Activated CD4-positive, alpha-beta T cell treated with anti-CD3 and anti-CD28 coated beads, Interleukin-2, amount 50 U/mL, for 48 hours (primary cell): ENCODE data around the gene MSL1.
"Not testable (repeated sequence)": the region's sequence is repeated elsewhere in the genome, so short reads cannot be mapped to it uniquely, and the experiment has no call there.

Source experiments
- DNase-seq, 2 experiments: peaks; one replicate each; pipeline ENCODE4 v3.0.0-alpha.2; 2020

MSL1 gene

DNA sequence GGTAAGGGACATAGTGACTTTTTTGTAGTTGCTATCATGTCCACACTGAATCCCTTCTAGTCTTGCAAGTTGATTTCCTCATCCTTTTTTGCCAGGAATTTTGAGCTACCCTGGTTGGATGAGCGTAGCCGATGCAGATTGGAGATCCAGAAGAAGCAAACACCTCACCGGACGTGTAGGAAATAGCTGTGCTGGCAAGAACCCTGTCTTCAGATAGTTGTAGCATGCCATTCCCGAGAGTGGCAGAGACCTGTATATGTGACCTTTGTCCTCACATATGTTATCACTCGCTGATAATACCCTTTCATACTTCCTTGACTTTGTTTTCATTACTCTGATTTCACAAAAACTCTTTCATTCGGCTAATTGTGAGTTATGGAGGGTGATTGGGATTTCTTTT, 12.4 kb downstream of the MSL1 start:
- DNase-seq: no peak

DNA sequence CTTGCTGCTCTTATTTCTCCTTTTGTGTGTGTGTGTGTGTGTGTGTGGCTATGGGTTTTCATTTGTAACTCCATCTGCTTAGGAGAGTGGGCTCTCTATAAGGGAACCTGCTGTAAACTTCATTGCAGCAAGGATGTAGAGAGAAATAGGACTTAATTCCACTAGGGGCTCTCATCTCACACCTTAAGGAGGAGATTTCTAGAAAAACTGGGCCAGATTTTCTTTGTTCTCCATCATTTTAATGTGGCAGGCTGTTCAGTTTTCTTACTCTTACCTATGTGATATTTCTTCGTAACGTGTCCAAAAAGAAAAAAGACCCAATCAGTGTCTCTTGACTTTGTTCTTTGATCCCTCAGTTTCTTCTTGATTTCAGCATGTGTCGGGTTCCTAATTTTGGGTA, 14.0 kb downstream of the MSL1 start:
- no peak for DNase-seq

DNA sequence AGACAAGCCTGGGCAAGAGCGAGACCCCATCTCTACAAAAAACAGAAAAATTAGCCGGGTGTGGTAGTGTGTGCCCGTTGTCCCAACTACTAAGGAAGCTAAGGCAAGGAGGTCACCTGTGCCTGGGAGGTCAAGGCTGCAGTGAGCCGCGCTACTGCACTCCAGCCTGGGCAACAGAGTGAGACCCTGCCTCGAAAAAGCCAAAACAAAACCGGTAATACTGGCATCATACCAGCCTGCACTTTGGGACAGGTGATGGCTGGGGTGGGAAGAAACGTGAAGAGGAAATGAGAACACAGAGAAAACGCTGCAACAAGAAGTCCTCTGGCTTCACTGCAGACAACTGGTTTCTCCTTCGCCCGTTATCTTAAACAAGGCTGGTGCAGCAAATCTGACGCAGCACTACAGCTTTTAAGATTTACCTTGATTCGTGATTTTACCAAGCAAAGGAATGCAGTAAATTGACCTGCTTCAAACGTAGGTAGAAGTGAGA, 17.8 kb downstream of the MSL1 start:
- DNase-seq: peak in 1 of 2 experiments; percentile 24

DNA sequence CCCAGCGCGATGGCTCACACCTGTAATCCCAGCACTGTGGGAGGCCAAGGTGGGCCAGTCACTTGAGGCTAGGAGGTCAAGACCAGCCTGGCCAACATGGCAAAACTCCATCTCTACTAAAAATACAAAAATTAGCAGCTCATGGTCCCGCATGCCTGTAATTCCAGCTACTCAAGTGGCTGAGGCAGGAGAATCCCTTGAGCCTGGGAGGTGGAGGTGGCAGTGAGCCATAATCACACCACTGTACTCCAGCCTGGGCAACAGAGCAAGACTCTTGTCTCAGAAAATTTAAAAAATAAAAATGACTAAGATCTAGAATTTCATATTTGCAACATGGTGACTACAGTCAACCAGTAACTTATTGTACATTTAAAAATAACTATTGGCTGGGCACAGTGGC, 21.4 kb downstream of the MSL1 start:
- not testable (repeated sequence) for DNase-seq

DNA sequence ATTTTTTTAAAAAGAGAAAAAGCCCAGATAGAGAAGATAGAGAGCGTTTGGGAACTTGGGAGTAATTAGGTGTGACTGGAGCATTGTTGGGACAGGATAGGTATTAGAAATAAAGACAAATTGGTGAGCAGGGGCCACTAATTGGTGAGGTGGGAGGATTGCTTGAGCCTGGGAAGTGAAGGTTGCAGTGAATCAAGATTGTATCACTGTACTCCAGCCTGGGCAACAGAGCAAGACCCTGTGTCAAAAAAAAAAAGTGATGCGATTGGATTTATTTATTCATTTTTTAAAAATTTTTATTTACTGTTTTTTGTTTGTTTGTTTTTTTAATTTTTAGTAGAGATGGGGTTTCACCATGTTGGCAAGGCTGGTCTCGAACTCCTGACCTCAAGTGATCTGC, 23.7 kb downstream of the MSL1 start:
- no peak for DNase-seq

DNA sequence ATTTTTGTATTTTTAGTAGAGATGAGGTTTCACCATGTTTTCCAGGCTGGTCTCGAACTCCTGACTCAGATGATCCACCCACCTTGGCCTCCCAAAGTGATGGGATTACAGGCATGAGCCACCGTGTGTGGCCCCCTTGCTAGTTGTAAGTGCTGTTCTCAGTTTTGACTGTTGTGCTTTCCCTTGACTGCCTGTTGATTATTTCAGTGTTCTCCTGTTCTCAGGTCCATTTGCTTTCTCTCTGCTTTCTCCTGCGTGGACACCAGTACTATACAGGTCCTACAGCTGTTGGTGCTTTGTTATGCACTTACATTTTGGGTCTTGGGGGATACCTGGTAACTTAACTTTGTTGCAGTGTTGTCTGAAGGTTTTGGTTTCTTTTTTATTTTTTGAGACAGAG, 26.8 kb downstream of the MSL1 start:
- no peak for DNase-seq

DNA sequence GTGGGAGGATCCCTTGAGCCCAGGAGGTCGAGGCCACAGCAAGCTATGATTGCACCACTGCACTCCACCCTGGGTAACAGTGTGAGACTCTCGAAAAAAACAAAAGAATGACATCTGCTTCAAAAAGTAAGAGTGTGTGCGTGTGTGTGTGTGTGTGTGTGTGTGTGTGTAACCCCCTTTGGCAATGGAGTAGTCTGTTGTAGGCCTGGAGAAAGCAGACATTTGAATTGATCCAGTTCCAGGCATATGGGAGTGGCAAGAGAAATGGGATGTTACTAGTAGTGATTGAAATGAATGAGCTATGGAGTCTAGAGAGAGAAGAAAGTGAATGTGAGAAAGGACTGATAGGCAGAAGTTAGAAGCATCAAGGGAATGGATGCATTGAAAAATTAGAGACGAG, 28.5 kb downstream of the MSL1 start:
- DNase-seq: no peak

DNA sequence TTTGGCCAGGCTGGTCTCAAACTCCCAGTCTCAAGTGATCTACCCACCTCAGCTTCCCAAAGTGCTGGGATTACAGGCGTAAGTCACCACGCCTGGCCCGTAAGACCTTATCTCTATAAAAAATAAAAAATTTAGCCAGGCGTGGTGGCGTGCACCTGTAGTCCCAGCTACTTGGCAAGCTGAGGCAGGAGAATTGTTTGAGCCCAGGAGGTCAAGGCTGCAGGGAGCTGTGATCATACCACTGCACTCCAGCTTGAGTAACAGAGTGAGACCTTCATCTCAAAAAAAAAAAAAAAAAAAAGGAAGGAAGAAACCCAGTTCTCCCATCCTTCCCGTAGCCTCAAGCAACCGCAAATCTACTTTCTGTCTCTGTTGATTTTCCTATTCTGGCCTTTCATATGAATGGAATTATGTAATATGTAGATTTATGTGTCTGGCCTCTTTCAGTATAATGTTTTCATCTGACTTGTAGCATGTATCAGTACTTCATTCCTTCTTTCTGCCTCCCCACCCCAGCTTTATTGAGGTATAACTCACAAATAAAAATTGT, 29.7 kb downstream of the MSL1 start:
- no peak for DNase-seq

DNA sequence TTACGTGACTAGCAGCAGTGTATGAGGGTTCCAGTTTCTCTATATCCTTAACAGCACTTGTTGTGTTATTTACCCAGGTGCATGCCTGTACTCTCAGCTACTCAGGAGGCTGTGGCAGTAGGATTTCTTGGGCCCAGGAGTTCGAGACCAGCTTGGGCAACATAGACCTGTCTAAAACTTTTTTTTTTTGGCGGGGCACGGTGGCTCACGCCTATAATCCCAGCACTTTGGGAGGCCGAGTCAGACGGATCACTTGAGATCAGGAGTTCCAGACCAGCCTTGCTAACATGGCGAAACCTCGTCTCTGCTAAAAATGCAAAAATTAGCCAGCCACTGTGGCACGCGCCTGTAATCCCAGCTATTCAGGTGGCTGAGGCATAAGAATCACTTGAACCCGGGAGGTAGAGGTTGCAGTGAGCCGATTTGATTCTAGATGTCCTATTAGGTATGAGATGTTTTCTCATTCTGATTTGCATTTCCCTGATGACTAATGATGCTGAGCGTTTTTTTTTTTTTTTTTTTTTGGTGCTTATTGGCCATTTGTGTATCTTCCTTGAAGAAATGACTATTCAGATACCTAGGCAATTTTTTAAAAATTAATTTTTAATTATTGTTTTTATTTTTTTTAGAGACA, 31.9 kb downstream of the MSL1 start:
- peak in 1 of 2 experiments; percentile 45 for DNase-seq

DNA sequence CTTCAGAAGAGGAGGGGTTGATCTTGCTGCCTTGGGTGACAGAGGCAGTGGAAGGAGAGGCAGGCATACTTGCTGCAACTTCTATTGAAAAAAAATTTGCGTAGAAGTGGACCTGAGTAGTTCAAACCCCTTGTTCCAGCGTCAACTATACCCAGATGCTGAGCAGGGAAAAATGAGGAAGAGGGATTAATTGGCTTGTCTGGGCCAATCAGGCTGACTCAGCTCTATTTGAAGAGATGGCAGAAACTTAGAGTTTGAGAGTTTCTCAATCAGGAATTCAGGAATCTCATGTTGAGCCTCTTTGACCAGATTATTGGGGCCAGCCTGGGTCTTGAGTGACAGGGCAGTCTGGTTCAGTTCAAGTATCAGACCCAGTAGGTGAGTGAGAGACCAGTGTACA, 36.2 kb downstream of the MSL1 start:
- DNase-seq: no peak

DNA sequence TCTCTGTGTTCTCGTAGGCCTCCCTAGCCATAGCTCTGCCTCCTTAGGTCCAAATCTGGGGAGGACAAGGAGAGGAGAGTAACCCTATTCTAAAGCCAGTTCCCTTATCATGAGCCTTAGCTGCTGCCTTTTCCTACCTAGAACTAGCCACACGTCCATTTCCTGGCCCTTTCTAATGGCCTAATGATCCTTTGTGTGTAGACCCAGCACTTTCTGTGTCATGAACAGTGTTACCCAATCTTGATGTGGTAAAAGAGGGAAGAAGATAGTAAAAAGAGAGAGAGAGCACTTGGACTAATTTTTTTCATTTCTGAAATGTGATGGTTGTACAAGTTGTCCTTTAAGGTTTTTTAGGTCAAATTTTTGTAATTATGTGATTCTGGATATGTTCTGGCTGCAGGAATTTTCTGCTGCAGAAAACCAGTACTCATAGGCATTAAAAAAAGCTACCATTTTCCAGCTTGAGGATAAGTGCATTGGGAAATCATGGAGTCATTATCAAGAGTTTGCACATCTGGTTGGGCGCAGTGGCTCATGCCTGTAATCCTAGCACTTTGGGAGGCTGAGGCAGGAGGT, 36.8 kb downstream of the MSL1 start:
- DNase-seq: no peak

DNA sequence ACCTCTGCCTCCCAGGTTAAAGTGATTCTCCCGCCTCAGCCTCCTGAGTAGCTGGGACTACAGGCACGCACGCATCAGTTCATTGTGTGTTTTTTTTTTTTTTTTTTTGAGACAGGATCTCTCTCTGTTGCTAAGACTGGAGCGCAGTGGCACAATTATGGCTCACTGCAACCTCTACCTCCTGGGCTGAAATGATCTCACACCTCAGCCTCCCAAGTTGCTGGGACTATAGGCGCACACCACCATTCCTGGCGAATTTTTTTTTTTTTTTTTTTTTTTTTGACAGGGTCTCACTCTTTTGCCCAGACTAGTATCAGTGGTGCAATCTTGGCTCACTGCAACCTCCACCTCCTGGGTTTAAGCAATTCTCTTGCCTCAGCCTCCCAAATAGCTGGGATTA, 37.7 kb downstream of the MSL1 start:
- DNase-seq: no peak

DNA sequence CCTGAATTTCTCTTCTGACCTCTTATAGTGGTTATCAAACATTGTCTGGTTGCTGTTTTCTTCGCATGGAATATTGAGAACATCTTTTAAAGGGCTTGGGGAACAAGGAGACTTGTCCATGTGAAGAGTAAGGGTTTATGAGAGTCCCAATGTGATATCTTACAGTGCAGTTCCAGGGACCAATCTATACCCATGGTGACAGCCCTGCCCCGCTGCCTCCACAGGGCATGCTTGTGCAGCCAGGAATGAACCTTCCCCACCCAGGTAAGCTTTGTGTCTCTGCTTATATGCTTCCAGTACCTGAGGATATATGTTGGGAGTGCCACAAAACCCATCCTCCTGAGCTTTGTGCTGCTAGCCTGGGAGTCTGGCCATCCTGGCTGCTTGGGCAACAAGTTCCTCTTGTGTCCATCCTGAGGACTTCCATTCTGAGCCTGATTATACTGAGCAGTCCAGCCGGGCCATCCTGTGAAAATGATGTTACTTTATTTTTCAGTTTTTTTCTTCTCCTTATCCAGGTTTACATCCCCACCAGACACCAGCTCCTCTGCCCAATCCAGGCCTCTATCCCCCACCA, 46.0 kb downstream of the MSL1 start:
- DNase-seq: no peak

DNA sequence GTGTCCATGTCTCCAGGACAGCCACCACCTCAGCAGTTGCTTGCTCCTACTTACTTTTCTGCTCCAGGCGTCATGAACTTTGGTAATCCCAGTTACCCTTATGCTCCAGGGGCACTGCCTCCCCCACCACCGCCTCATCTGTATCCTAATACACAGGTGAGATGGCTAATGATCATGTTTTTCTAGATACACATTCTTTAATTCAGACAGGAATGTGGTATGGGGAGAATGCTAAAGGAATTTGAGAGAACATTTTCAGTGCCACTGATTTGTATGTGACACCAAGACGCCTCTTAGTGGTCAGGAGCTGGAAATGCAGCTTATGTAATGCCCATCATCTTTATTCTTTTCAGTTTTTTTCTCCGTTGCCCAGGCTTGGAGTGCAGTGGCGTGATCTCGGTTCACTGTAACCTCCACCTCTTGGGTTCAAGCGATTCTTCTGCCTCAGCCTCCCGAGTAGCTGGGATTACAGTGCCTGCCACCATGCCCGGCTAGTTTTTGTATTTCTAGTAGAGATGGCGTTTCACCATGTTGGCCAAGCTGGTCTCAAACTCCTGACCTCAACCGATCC, 46.6 kb downstream of the MSL1 start:
- peak in 1 of 2 experiments; percentile 30 for DNase-seq

DNA sequence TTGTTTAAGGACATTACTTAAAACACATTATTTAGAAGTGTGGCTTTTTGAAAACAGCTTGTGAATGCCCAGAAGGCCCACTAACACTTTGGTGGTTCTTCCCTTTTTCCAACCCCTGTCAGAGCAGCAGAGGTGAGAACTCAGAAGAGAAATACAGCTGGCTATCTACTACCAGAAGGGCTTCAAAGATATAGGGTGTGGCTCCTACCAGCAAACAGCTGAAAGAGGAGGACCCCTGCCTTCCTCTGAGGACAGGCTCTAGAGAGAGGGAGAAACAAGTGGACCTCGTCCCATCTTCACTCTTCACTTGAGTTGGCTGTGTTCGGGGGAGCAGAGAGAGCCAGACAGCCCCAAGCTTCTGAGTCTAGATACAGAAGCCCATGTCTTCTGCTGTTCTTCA, 48.6 kb downstream of the MSL1 start:
- DNase-seq: no peak

DNA sequence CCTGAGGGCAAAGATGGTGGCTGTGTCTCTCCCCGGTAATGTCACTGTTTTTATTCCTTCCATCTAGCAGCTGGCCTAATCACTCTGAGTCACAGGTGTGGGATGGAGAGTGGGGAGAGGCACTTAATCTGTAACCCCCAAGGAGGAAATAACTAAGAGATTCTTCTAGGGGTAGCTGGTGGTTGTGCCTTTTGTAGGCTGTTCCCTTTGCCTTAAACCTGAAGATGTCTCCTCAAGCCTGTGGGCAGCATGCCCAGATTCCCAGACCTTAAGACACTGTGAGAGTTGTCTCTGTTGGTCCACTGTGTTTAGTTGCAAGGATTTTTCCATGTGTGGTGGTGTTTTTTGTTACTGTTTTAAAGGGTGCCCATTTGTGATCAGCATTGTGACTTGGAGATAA, 50.0 kb downstream of the MSL1 start:
- DNase-seq: no peak

DNA sequence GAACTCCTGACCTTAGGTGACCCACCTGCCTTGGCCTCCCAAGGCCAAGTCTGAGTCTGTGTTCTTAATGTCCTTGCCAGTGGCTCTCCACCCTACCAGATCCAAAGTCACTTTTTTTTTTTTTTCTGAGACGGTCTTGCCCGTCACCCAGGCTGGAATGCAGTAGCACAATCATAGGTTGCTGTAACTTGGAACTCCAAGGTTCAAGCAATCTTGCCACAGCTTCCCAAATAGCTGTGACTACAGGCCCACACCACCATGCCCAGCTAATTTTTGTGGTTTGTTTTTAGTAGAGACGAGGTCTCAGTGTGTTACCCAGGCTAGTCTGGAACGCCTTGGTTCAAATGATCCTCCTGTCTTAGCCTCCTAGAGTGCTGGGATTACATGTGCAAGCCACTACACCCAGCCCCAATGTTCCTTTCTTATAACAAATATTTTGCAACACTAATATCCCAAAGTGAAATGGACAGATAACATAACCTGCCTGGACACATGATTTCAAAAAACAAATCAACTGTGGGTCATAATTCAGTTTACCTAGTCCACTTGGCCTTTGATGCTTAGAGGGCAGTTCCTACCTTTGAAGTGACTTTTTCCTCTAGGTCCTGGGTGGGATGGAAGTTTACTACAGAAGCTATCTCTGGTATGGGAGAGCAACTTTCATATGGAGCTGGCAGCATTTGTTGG, 51.5 kb downstream of the MSL1 start:
- DNase-seq: no peak

DNA sequence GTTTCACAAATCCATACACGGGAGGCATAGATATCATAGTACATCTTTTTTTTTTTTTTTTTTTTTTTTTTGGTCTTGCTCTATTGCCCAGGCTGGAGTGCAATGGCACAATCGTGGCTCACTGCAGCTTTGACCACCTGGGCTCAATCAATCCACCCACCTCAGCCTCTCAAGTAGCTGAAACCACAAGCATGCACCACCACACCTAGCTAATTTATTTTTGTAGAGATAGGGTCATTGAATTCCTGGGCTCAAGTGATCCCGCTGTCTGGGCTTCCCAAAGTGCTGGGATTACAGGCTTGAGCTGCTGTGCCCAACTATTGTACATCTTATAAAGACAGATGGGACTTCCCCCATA, 52.0 kb downstream of the MSL1 start:
- no peak for DNase-seq

DNA sequence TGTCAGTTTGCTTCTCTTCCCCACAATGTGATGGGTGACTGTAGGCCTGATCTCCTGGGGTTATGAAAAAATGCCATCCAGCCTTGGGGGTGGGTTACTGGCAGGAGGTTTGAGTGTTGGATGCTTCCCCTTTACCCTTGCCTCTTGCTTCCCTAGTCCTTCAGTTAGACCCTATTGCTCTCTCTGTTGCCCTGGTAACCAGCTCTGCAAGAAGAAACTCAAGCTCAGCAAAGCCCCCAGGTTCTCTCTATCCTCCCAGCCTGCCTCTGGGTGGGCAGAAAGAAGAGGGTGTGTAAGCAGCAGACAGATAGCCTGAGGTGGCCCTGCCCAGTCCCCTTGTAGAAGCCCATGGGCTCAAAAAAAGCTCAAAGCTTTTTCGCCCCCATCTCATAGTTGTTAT, 52.7 kb downstream of the MSL1 start:
- DNase-seq: no peak

DNA sequence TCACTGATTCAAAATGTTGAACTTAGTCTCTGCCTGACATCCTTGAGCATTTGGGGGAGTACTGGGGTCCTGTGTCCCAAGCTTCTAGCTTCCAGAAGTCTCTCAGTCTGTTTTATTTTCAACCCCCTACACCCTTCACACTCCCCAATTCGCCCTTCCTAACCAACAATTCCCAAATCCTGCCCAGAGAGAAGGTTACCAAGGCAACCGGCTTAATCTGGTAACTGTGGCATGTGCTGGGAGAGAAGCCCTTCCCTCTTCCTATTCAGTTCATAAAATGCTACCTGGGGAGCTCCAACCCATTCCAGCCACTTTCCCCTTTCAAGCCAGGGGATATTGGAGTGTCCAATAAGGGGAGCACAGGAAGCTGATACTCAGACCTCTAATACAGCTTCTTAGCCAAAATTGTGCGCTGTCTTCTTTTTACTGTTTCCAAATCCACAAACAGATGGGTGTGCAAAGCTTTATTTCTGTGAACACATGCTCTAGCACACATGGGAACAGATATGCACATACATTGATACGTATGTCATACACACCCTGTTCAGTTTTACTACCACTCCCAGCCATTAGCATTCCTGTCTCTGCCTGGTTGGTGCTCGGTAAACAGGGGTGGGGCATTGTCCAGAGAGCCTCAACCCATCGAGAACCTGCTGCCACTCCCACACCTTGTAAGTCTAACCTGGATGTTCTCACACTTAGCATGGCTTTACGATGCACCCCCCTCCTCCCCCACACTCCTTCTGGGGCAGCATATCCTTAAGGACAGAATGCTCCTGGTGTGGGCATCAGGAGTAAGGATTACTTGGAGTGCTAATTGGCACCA, 54.4 kb downstream of the MSL1 start:
- no peak for DNase-seq

DNA sequence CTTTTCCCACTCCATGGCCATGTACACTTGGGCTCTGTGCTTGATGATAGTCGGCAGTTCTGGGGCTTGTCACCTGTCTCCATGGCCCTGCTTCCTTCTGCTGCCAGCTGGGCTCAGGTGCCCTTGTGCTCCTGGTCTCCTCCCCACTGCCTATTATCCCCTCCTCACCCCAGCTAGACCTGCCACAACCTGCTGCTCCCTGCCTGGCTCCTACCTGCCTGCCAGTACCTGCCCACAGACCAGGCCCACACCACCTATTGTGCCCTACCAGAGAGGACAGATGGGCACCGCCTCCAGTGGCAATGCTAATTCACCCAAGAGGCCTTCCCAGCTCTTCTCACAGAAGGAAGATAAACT, 55.0 kb downstream of the MSL1 start:
- DNase-seq: no peak

DNA sequence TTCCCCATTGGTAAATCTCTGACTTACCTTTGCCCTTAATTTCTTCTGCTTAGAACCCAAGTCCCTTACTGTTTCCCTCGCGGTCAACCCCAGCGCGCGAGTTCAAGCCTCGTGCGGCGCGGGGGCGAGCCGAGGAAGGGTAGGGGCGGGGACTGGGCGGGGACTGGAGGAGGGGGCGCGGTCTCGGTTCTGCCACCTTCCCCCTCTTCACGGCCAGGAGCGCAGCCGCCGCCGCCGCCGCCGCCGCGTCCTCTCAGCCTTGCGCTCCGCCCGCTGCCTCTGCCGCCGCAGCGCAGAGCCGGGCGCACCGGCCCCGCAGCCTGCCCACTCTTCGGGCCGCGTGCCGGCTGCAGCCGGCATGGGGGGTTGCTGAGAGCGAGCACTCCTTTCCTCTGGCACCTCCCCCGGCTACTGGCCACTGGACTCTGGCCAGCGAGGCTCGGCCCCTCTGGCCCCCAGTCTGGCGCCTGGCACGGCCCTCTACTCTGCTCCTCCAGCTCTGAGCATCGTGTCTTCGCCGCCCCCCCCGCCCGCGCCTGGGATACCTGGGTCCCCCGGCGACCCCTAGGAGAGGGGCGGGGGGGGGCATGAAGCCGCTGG, 55.6 kb downstream of the MSL1 start, which contains the start of gene RAPGEFL1:
Gene RAPGEFL1 (plus strand): TSS at position 196 of the 600 bp plus-strand sequence. CDS start 392 bp downstream, at position 588.
- peak; percentile 90 to 92 for DNase-seq
